Nephron (organoid): Measurements from ENCODE around the gene MAD1L1.

ENCODE experiments used
- H3K27ac Mint-ChIP-seq, 3 experiments: 2 replicates each; pipeline ENCODE4 v1.8.0; 2020; ENCODE audit warnings: mixed read lengths in 3 of 3, mild to moderate bottlenecking in 2 of 3, moderate library complexity in 1 of 3
- H3K27me3 Mint-ChIP-seq: 2 replicates; pipeline ENCODE4 v1.8.0; 2021; ENCODE audit warnings: low read depth, mild to moderate bottlenecking, moderate library complexity, mixed read lengths
- H3K36me3 Mint-ChIP-seq: 2 replicates; pipeline ENCODE4 v1.8.0; 2020; ENCODE audit warnings: low read depth, mixed read lengths
- H3K4me1 Mint-ChIP-seq: 2 replicates; pipeline ENCODE4 v1.8.0; 2020; ENCODE audit warnings: mixed read lengths
- H3K4me3 Mint-ChIP-seq, 3 experiments: 2 replicates each; pipeline ENCODE4 v1.8.0; 2020; ENCODE audit warnings: mild to moderate bottlenecking in 3 of 3, mixed read lengths in 3 of 3, moderate library complexity in 2 of 3
- H3K9me3 Mint-ChIP-seq: 2 replicates; pipeline ENCODE4 v1.8.0; 2020; ENCODE audit warnings: mixed read lengths
- TF ChIP-seq, protein P1 (sequence below), 3 experiments: fragments of 200-600 bp; sonication (generic); IDR thresholded peaks; one replicate each; pipeline ENCODE4 v1.5.0; 2021; ENCODE audit warnings: antibody characterized with exemption in 3 of 3; ENCODE audit not compliant: unreplicated experiment in 3 of 3

The MAD1L1 gene

DNA sequence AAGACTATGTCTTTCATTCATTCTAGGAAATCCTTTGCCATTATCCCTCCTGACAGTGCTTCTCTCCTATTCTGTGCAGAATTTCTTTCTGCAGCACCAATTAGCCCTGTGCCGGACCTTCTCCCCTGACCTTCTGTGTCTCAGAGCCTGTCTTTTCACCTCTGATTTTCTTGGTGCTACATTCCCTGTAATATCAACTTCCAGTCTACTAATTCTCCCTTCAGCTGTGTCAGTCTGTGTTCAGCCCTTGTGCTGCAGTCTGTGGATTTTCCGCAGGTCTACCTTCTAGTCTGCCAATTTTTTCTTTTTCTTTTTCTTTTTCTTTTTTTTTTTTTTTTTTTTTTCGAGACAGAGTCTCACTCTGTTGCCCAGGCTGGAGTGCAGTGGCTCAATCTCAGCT, 446.9 kb downstream of the MAD1L1 start:
- Mint-ChIP-seq H3K36me3 (peaks cover 3% of the 10 kb centered on the region), H3K4me3 (no peak overlapping the region)

DNA sequence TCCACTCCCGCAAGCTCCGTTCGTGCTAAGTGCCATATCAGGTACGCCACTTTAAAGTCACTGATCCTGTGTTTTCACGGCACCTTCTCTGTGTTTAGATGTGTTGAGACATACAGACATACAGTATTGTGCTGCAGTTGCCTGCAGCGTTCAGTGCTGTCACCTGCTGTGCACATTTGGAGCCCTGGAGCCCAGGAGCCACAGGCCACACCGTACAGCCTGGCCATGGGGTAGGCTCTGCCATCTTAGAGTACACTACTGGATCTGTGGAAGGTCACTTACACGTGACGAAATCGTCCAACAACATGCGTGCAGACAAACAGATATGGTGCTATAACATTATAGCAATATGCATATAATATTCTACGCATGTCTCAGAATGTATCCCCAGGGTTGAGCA, 451.4 kb downstream of the MAD1L1 start:
- no peak overlapping the region for H3K4me3 Mint-ChIP-seq
- no peak overlapping the region for H3K27ac Mint-ChIP-seq
- peaks cover 24% of the 10 kb centered on the region for H3K9me3 Mint-ChIP-seq
- H3K27me3 Mint-ChIP-seq: peaks cover 15% of the 10 kb centered on the region
- no peaks in the 10 kb centered on the region for H3K4me1 Mint-ChIP-seq
- TF ChIP-seq, protein P1, sequence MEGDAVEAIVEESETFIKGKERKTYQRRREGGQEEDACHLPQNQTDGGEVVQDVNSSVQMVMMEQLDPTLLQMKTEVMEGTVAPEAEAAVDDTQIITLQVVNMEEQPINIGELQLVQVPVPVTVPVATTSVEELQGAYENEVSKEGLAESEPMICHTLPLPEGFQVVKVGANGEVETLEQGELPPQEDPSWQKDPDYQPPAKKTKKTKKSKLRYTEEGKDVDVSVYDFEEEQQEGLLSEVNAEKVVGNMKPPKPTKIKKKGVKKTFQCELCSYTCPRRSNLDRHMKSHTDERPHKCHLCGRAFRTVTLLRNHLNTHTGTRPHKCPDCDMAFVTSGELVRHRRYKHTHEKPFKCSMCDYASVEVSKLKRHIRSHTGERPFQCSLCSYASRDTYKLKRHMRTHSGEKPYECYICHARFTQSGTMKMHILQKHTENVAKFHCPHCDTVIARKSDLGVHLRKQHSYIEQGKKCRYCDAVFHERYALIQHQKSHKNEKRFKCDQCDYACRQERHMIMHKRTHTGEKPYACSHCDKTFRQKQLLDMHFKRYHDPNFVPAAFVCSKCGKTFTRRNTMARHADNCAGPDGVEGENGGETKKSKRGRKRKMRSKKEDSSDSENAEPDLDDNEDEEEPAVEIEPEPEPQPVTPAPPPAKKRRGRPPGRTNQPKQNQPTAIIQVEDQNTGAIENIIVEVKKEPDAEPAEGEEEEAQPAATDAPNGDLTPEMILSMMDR (IDR thresholded peaks at IDR 0.05; ENCODE audit: unreplicated experiment in 3 of 3): no peak
- peaks cover 8% of the 10 kb centered on the region for H3K36me3 Mint-ChIP-seq

More for the DNA sequence above, 446.9 kb downstream of the MAD1L1 start:
- H3K9me3 Mint-ChIP-seq: peaks cover 15% of the 10 kb centered on the region
- no peak overlapping the region for H3K27ac Mint-ChIP-seq
- TF ChIP-seq, protein P1 (IDR thresholded peaks at IDR 0.05; ENCODE audit: unreplicated experiment in 3 of 3): no peak
- H3K4me1 Mint-ChIP-seq: no peaks in the 10 kb centered on the region
- peaks cover 14% of the 10 kb centered on the region for H3K27me3 Mint-ChIP-seq

DNA sequence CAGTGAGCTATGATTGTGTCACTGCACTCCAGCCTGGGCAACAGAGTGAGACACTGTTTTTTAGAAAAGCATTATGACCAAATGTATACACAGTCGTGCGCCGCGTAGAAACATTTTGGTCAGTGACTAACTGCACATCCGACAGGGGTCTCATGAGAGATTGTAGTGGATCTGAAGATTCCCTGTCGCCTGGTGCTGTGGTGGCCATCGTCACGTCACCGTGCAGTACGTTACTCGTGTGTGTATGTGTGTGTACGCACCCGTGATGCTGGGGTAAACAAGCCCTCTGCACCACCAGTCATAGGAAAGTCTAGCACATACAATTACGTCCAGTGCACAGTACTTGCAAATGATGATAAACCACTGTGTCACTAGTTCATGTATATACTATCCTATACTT, 453.3 kb downstream of the MAD1L1 start:
- H3K27ac Mint-ChIP-seq: no peak overlapping the region
- H3K9me3 Mint-ChIP-seq: peaks cover 26% of the 10 kb centered on the region
- peaks cover 18% of the 10 kb centered on the region for H3K27me3 Mint-ChIP-seq
- H3K4me3 Mint-ChIP-seq: no peak overlapping the region
- TF ChIP-seq, protein P1 (IDR thresholded peaks at IDR 0.05; ENCODE audit: unreplicated experiment in 3 of 3): no peak
- no peaks in the 10 kb centered on the region for H3K4me1 Mint-ChIP-seq
- peaks cover 5% of the 10 kb centered on the region for H3K36me3 Mint-ChIP-seq

DNA sequence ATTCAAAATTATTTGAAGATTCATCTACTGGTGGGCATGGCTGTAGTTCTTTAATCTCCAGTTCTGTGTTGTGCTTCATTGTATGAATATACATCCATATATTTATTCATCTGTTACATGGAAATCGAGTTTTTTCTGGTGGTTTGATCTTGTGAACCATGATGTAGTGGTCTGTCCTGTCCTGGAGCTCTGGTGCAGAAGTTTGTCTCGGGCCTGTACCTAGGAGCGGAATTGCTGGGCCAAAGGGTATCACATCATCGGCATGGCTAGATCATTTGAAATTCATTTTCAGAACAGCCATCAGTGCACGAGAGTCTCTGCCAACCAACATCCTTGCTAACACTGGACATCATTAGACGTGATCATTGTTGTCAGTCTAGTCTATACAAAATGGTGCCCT, 455.6 kb downstream of the MAD1L1 start:
- Mint-ChIP-seq H3K9me3 (peaks cover 34% of the 10 kb centered on the region), H3K36me3 (peaks cover 5% of the 10 kb centered on the region), H3K4me3 (no peak overlapping the region), H3K27me3 (peaks cover 20% of the 10 kb centered on the region), H3K4me1 (no peaks in the 10 kb centered on the region), H3K27ac (no peak overlapping the region)
- TF ChIP-seq, protein P1 (IDR thresholded peaks at IDR 0.05; ENCODE audit: unreplicated experiment in 3 of 3): no peak

DNA sequence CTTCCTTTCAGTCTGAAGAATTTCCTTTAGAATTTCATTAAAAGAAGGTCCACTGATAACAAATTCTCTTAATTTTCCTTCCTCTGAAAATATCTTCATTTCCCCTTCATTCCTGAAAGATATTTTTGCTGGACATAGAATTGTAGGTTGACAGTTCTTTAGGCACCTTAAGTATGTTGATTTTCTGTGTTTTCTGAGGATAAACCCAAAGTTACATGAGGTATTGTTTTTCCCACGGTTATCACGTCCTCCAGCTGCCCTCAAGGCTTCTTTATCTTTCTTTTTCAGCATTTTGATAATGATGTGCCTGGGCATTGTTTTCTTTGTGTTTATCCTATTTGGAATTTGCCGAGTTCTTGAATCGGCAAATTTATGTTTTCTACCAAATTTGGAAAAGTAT, 457.4 kb downstream of the MAD1L1 start:
- H3K36me3 Mint-ChIP-seq: peaks cover 5% of the 10 kb centered on the region

DNA sequence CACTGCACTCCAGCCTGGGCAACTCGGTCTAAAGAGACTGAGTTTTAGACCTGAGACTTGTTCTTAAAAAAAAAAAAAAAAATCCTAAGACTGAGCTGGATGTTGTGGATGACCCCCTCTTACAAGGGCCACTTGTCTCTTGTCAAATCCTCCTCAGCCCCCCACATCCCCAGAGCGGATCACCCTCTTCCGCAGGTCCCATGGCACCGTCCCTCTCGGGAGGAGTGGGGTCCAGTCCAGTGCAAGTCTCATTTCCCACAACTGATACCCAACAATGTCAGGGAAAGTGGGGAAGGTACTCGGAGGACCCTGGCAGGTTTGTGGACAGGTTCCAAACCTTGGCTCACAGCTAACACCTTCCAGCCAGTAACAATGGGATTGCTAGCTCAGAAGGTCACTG, 462.4 kb downstream of the MAD1L1 start:
- Mint-ChIP-seq H3K27ac (no peak overlapping the region), H3K4me3 (no peak overlapping the region), H3K9me3 (peaks cover 16% of the 10 kb centered on the region), H3K36me3 (no peaks in the 10 kb centered on the region), H3K27me3 (peaks cover 6% of the 10 kb centered on the region), H3K4me1 (no peaks in the 10 kb centered on the region)
- TF ChIP-seq, protein P1 (IDR thresholded peaks at IDR 0.05; ENCODE audit: unreplicated experiment in 3 of 3): no peak

More for the DNA sequence above, 457.4 kb downstream of the MAD1L1 start:
- no peak overlapping the region for H3K27ac Mint-ChIP-seq
- TF ChIP-seq, protein P1 (IDR thresholded peaks at IDR 0.05; ENCODE audit: unreplicated experiment in 3 of 3): no peak
- H3K4me3 Mint-ChIP-seq: no peak overlapping the region
- H3K4me1 Mint-ChIP-seq: no peaks in the 10 kb centered on the region
- H3K9me3 Mint-ChIP-seq: peaks cover 34% of the 10 kb centered on the region
- peaks cover 20% of the 10 kb centered on the region for H3K27me3 Mint-ChIP-seq
